ENCODE results near the gene ST7L. TPM values are rescaled to one million over a fixed set of nuclear protein-coding genes. Genes with fewer than 3 reads are reported as not detected.
A peak's percentile ranks its signal among the peaks of the same experiment; 100 is the strongest.
"Not testable (repeated sequence)": the region's sequence is repeated elsewhere in the genome, so short reads cannot be mapped to it uniquely, and the experiment has no call there.

The ST7L gene
- 1 to 10 TPM; 9.4 to 9.7 TPM for total RNA-seq

GRCh38 chr1:112618721-112619517 lies at the start of gene ST7L:
Gene ST7L, minus strand, starts transcription at chr1:112619141. Its CDS starts 28 bp downstream, at chr1:112619113.
- Mint-ChIP-seq H3K27ac (peak within 1 kb of the TSS; percentile 99), H3K9me3 (no peaks in the 10 kb centered on the region), H3K4me3 (peak within 1 kb of the TSS; percentile 98), H3K36me3 (ENCODE audit: low read depth) (peaks cover 57% of the 10 kb centered on the region), H3K4me1 (peaks cover 4% of the 10 kb centered on the region), H3K27me3 (no peaks in the 10 kb centered on the region)
- ATAC-seq (replicated peaks): peak; percentile 37

- Mint-ChIP-seq H3K36me3 (ENCODE audit: low read depth) (peaks cover 100% of the 10 kb centered on the region), H3K4me1 (peaks cover 35% of the 10 kb centered on the region), H3K27ac (peak overlapping the region; percentile 90), H3K27me3 (no peaks in the 10 kb centered on the region), H3K4me3 (peak overlapping the region; percentile 61), H3K9me3 (peaks cover 3% of the 10 kb centered on the region)
- peak; percentile 86 for ATAC-seq (replicated peaks)
Observed at GRCh38 chr1:112666946-112667345, 48.0 kb upstream of the ST7L start.

GRCh38 chr1:112665857-112666256 lies 46.9 kb upstream of the ST7L start:
- peak overlapping the region; percentile 16 for H3K27ac Mint-ChIP-seq
- no peaks in the 10 kb centered on the region for H3K27me3 Mint-ChIP-seq
- no peak for ATAC-seq (replicated peaks)
- peaks cover 100% of the 10 kb centered on the region for H3K36me3 Mint-ChIP-seq (ENCODE audit: low read depth)
- peaks cover 35% of the 10 kb centered on the region for H3K4me1 Mint-ChIP-seq
- H3K4me3 Mint-ChIP-seq: no peak overlapping the region
- peaks cover 3% of the 10 kb centered on the region for H3K9me3 Mint-ChIP-seq

GRCh38 chr1:112651205-112651604 lies 32.3 kb upstream of the ST7L start:
- Mint-ChIP-seq H3K27me3 (no peaks in the 10 kb centered on the region), H3K4me3 (no peak overlapping the region), H3K4me1 (peaks cover 22% of the 10 kb centered on the region), H3K36me3 (ENCODE audit: low read depth) (peaks cover 99% of the 10 kb centered on the region), H3K9me3 (no peaks in the 10 kb centered on the region), H3K27ac (peak overlapping the region; percentile 6)
- ATAC-seq (replicated peaks): peak; percentile 69

- no peak for ATAC-seq (replicated peaks)
- H3K4me1 Mint-ChIP-seq: peaks cover 30% of the 10 kb centered on the region
- H3K27ac Mint-ChIP-seq: peak overlapping the region; percentile 10
- H3K36me3 Mint-ChIP-seq (ENCODE audit: low read depth): peaks cover 100% of the 10 kb centered on the region
- peak overlapping the region; percentile 5 for H3K4me3 Mint-ChIP-seq
- no peaks in the 10 kb centered on the region for H3K9me3 Mint-ChIP-seq
- no peaks in the 10 kb centered on the region for H3K27me3 Mint-ChIP-seq
Observed at GRCh38 chr1:112646225-112646624, 27.3 kb upstream of the ST7L start.

GRCh38 chr1:112643080-112643479 lies 24.1 kb upstream of the ST7L start:
- peaks cover 79% of the 10 kb centered on the region for H3K36me3 Mint-ChIP-seq (ENCODE audit: low read depth)
- H3K4me3 Mint-ChIP-seq: no peak overlapping the region
- no peak for ATAC-seq (replicated peaks)
- no peaks in the 10 kb centered on the region for H3K9me3 Mint-ChIP-seq
- peaks cover 20% of the 10 kb centered on the region for H3K4me1 Mint-ChIP-seq
- H3K27ac Mint-ChIP-seq: no peak overlapping the region
- no peaks in the 10 kb centered on the region for H3K27me3 Mint-ChIP-seq

- not testable (repeated sequence) for H3K4me3 Mint-ChIP-seq; ATAC-seq (replicated peaks); H3K27ac Mint-ChIP-seq; H3K27me3 Mint-ChIP-seq; H3K9me3 Mint-ChIP-seq
- Mint-ChIP-seq H3K36me3 (ENCODE audit: low read depth) (peaks cover 74% of the 10 kb centered on the region), H3K4me1 (peaks cover 29% of the 10 kb centered on the region)
Observed at GRCh38 chr1:112640437-112640836, 21.5 kb upstream of the ST7L start.

- H3K9me3 Mint-ChIP-seq: no peaks in the 10 kb centered on the region
- ATAC-seq (replicated peaks): no peak
- peak overlapping the region; percentile 42 for H3K27ac Mint-ChIP-seq
- H3K27me3 Mint-ChIP-seq: no peaks in the 10 kb centered on the region
- H3K4me3 Mint-ChIP-seq: peak overlapping the region; percentile 34
- H3K36me3 Mint-ChIP-seq (ENCODE audit: low read depth): peaks cover 67% of the 10 kb centered on the region
- peaks cover 38% of the 10 kb centered on the region for H3K4me1 Mint-ChIP-seq
Observed at GRCh38 chr1:112638110-112638428, 19.1 kb upstream of the ST7L start.

- Mint-ChIP-seq H3K9me3 (no peaks in the 10 kb centered on the region), H3K27me3 (no peaks in the 10 kb centered on the region), H3K4me3 (peak overlapping the region; percentile 59), H3K36me3 (ENCODE audit: low read depth) (peaks cover 66% of the 10 kb centered on the region), H3K4me1 (peaks cover 40% of the 10 kb centered on the region), H3K27ac (peak overlapping the region; percentile 42)
- no peak for ATAC-seq (replicated peaks)
Observed at GRCh38 chr1:112637254-112638109, 18.5 kb upstream of the ST7L start.

GRCh38 chr1:112636597-112637253 lies 17.8 kb upstream of the ST7L start:
- H3K4me3 Mint-ChIP-seq: peak overlapping the region; percentile 59
- peak; percentile 56 for ATAC-seq (replicated peaks)
- H3K4me1 Mint-ChIP-seq: peaks cover 46% of the 10 kb centered on the region
- H3K36me3 Mint-ChIP-seq (ENCODE audit: low read depth): peaks cover 66% of the 10 kb centered on the region
- H3K27ac Mint-ChIP-seq: peak overlapping the region; percentile 38
- H3K27me3 Mint-ChIP-seq: no peaks in the 10 kb centered on the region
- no peaks in the 10 kb centered on the region for H3K9me3 Mint-ChIP-seq

- peak overlapping the region; percentile 59 for H3K4me3 Mint-ChIP-seq
- H3K9me3 Mint-ChIP-seq: no peaks in the 10 kb centered on the region
- ATAC-seq (replicated peaks): peak; percentile 27
- H3K36me3 Mint-ChIP-seq (ENCODE audit: low read depth): peaks cover 67% of the 10 kb centered on the region
- H3K4me1 Mint-ChIP-seq: peaks cover 47% of the 10 kb centered on the region
- peak overlapping the region; percentile 22 for H3K27ac Mint-ChIP-seq
- H3K27me3 Mint-ChIP-seq: no peaks in the 10 kb centered on the region
Observed at GRCh38 chr1:112636056-112636455, 17.1 kb upstream of the ST7L start.

- H3K4me3 Mint-ChIP-seq: peak overlapping the region; percentile 36
- H3K4me1 Mint-ChIP-seq: peaks cover 58% of the 10 kb centered on the region
- no peaks in the 10 kb centered on the region for H3K9me3 Mint-ChIP-seq
- no peak overlapping the region for H3K27ac Mint-ChIP-seq
- no peaks in the 10 kb centered on the region for H3K27me3 Mint-ChIP-seq
- no peak for ATAC-seq (replicated peaks)
- H3K36me3 Mint-ChIP-seq (ENCODE audit: low read depth): peaks cover 80% of the 10 kb centered on the region
Observed at GRCh38 chr1:112634367-112634766, 15.4 kb upstream of the ST7L start.

- peaks cover 65% of the 10 kb centered on the region for H3K4me1 Mint-ChIP-seq
- H3K36me3 Mint-ChIP-seq (ENCODE audit: low read depth): peaks cover 83% of the 10 kb centered on the region
Observed at GRCh38 chr1:112633628-112634027, 14.7 kb upstream of the ST7L start.

GRCh38 chr1:112629256-112629655 lies 10.3 kb upstream of the ST7L start:
- peak overlapping the region; percentile 12 for H3K4me3 Mint-ChIP-seq
- no peak for ATAC-seq (replicated peaks)
- H3K27ac Mint-ChIP-seq: no peak overlapping the region

More at GRCh38 chr1:112633628-112634027, 14.7 kb upstream of the ST7L start:
- H3K4me3 Mint-ChIP-seq: peak overlapping the region; percentile 36
- no peaks in the 10 kb centered on the region for H3K9me3 Mint-ChIP-seq
- no peak for ATAC-seq (replicated peaks)
- H3K27ac Mint-ChIP-seq: peak overlapping the region; percentile 22
- H3K27me3 Mint-ChIP-seq: no peaks in the 10 kb centered on the region

More at GRCh38 chr1:112629256-112629655, 10.3 kb upstream of the ST7L start:
- Mint-ChIP-seq H3K4me1 (peaks cover 62% of the 10 kb centered on the region), H3K36me3 (ENCODE audit: low read depth) (peaks cover 95% of the 10 kb centered on the region), H3K9me3 (no peaks in the 10 kb centered on the region), H3K27me3 (no peaks in the 10 kb centered on the region)
